ENCODE data around the gene PLEKHA5. TPM values are rescaled to one million over a fixed set of nuclear protein-coding genes. Genes with fewer than 3 reads are reported as not detected.

The PLEKHA5 gene
- total RNA-seq, 1 donor from 2014 or later = 232 TPM

- TF ChIP-seq, protein P1, sequence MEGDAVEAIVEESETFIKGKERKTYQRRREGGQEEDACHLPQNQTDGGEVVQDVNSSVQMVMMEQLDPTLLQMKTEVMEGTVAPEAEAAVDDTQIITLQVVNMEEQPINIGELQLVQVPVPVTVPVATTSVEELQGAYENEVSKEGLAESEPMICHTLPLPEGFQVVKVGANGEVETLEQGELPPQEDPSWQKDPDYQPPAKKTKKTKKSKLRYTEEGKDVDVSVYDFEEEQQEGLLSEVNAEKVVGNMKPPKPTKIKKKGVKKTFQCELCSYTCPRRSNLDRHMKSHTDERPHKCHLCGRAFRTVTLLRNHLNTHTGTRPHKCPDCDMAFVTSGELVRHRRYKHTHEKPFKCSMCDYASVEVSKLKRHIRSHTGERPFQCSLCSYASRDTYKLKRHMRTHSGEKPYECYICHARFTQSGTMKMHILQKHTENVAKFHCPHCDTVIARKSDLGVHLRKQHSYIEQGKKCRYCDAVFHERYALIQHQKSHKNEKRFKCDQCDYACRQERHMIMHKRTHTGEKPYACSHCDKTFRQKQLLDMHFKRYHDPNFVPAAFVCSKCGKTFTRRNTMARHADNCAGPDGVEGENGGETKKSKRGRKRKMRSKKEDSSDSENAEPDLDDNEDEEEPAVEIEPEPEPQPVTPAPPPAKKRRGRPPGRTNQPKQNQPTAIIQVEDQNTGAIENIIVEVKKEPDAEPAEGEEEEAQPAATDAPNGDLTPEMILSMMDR (IDR thresholded peaks at IDR 0.05; ENCODE audit: unreplicated experiment) = no peak
- Mint-ChIP-seq H3K9me3 (ENCODE audit: low read depth) (peaks cover 22% of the 10 kb centered on the region), H3K27ac (peak overlapping the region; percentile 85), H3K27me3 (no peaks in the 10 kb centered on the region), H3K4me3 (ENCODE audit: low read depth) (peak overlapping the region; percentile 64), H3K4me1 (ENCODE audit: low read depth) (peaks cover 26% of the 10 kb centered on the region), H3K36me3 (ENCODE audit: insufficient read depth) (peaks cover 20% of the 10 kb centered on the region)
- no peak for DNase-seq (ENCODE audit: low spot score, unreplicated experiment)
Observed at GRCh38 chr12:19128485-19128884, 1.0 kb upstream of the PLEKHA5 start.

DNA sequence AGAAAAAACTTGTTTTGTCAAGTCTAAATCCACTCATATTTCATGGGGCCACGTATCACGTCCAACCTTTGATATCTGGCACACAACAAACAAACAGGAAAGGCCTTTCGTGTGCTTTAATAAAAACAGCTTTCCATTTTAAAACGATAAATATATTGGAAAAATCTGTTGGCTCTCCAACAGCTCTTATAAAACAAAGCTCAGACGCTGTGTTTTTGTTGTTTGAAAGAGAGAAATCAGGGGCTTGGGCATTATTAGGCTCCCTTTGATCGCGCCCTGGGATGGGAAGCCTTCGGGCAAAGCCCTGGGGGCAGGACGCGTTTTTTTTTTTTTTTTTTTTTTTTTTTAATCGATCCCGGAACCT, 429 bp upstream of the PLEKHA5 start:
- Mint-ChIP-seq H3K36me3 (ENCODE audit: insufficient read depth) (peaks cover 25% of the 10 kb centered on the region), H3K9me3 (ENCODE audit: low read depth) (peaks cover 22% of the 10 kb centered on the region), H3K4me3 (ENCODE audit: low read depth) (peak overlapping the region; percentile 64), H3K27ac (peak overlapping the region; percentile 85), H3K4me1 (ENCODE audit: low read depth) (peaks cover 29% of the 10 kb centered on the region), H3K27me3 (no peaks in the 10 kb centered on the region)
- DNase-seq (ENCODE audit: low spot score, unreplicated experiment) = no peak
- TF ChIP-seq, protein P1 (IDR thresholded peaks at IDR 0.05; ENCODE audit: unreplicated experiment) = no peak

DNA sequence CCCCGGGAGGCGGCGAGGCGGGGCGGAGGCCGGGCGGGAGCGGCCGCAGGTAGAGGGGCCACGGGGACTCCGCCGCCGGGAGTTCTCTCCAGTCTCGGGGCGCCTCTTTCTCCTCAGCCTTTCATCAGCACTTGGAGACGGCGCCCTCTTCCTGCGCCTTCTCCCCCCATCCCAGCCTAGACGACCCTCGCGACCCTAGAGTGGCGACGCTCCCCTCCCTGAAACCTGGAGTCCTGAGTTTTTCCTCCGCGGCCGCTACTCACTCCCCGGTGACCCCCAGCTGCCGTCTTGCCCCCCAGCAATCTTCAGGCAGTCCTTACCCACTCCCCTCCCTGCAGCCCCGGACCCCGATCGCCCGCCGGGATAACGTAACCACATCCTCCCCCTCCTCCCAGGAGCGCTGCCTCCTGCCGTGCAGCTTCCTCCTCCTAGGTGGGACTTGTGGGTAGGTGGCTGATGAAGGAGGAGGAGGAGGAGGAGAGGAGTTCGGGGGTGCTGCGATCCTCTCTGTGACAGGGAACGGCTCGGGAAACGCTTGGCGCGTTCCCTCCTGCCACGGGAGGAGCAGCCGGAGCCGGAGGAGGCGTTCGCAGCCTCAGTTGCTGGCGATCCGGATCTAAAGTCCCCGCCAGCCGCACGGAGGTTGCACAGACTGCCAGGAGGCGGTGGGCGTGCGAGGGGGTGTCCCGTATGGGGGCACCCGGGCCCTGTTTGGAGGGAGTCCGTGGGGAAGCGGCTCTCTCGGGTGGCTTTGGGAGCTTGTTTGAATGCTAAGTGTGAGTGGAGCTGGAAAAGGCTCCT, 891 bp downstream of the PLEKHA5 start:
- H3K27ac Mint-ChIP-seq = peak overlapping the region; percentile 99

DNA sequence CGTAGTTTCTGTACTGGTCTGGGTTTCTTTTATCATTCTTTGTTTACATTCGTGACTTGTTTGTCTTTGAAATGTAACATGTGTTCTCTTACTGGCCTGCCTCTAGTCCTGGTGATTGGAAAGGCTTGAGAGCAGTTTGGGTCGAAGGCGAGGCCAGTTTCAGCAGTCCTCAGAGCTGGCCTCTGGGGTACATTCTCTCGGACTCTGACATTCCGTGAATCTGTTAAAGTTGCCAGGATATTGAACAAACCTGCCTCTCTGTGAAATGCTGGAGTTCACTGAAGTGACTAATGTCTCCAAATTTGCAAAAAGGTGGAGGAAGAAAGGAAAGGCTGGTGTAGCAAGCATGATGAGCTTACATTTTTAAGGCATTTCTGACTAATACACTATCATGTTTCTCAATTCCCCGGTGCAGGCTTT, 1.5 kb downstream of the PLEKHA5 start:
- peaks cover 16% of the 10 kb centered on the region for H3K9me3 Mint-ChIP-seq (ENCODE audit: low read depth)
- H3K27me3 Mint-ChIP-seq = no peaks in the 10 kb centered on the region
- H3K4me3 Mint-ChIP-seq (ENCODE audit: low read depth) = peak overlapping the region; percentile 89
- H3K36me3 Mint-ChIP-seq (ENCODE audit: insufficient read depth) = peaks cover 32% of the 10 kb centered on the region
- H3K4me1 Mint-ChIP-seq (ENCODE audit: low read depth) = peaks cover 37% of the 10 kb centered on the region
- H3K27ac Mint-ChIP-seq = peak overlapping the region; percentile 99
- peak; percentile 39 for DNase-seq (ENCODE audit: low spot score, unreplicated experiment)
- TF ChIP-seq, protein P1 (IDR thresholded peaks at IDR 0.05; ENCODE audit: unreplicated experiment) = no peak

More for the DNA sequence above, 891 bp downstream of the PLEKHA5 start:
- Mint-ChIP-seq H3K27me3 (no peaks in the 10 kb centered on the region), H3K9me3 (ENCODE audit: low read depth) (peaks cover 17% of the 10 kb centered on the region), H3K4me3 (ENCODE audit: low read depth) (peak overlapping the region; percentile 89), H3K4me1 (ENCODE audit: low read depth) (peaks cover 36% of the 10 kb centered on the region), H3K36me3 (ENCODE audit: insufficient read depth) (peaks cover 31% of the 10 kb centered on the region)
- TF ChIP-seq, protein P1 (IDR thresholded peaks at IDR 0.05; ENCODE audit: unreplicated experiment) = no peak
- DNase-seq (ENCODE audit: low spot score, unreplicated experiment) = peak; percentile 47

DNA sequence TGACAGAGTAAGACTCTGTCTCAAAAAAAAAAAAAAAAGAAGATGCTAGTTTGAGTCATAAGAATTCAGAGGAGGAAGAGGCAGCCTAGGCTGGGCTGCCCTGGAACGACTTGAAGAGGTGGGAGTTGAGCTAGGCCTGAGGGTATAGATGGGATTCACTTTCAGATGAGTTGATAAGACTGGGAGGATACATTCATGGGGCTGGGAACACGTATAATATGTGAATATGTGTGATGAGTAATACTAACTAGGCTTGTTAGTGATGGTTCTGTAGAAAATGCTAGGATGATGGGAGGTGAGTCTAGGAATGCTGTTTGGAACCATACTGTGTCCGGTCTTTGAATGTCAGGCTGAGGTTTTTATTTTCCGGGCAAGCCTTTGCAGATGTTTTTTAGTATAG, 9.0 kb downstream of the PLEKHA5 start:
- TF ChIP-seq, protein P1 (IDR thresholded peaks at IDR 0.05; ENCODE audit: unreplicated experiment) = no peak
- Mint-ChIP-seq H3K4me3 (ENCODE audit: low read depth) (peak overlapping the region; percentile 0), H3K27me3 (no peaks in the 10 kb centered on the region), H3K27ac (peak overlapping the region; percentile 1), H3K4me1 (ENCODE audit: low read depth) (peaks cover 46% of the 10 kb centered on the region), H3K9me3 (ENCODE audit: low read depth) (no peaks in the 10 kb centered on the region), H3K36me3 (ENCODE audit: insufficient read depth) (peaks cover 45% of the 10 kb centered on the region)
- no peak for DNase-seq (ENCODE audit: low spot score, unreplicated experiment)
